OCI-LY7 (cell line): ENCODE data around the gene BICD1. TPM values are rescaled to one million over a fixed set of nuclear protein-coding genes. Genes with fewer than 3 reads are reported as not detected.

Experiments used
- BruUV-seq: library from RNA; stranded (reverse); fragments of 400-500 nt; replicated peaks from 2 replicates; lab custom pipeline; 2021; lab: Mats Ljungman, UMichigan
- CTCF ChIA-PET: fragments of 300-600 bp; sonication (Branson Sonifier 250); formaldehyde crosslinking; loops from one replicate; lab custom pipeline; 2022; ENCODE audit warnings: antibody characterized with exemption; ENCODE audit not compliant: unreplicated experiment; lab: Charles Lee
- POLR2A ChIA-PET: fragments of 300-600 bp; sonication (Branson Sonifier 250); formaldehyde crosslinking; loops from one replicate; lab custom pipeline; 2022; ENCODE audit warnings: antibody characterized with exemption; lab: Charles Lee
- DNase-seq: peaks from one replicate; pipeline ENCODE4 v3.0.0-alpha.2; 2015; ENCODE audit warnings: low spot score
- H2AFZ ChIP-seq: fragments of 200-600 bp; sonication (generic), shearing (Covaris generic); 2 replicates; pipeline ENCODE4 v1.6.1; 2014; ENCODE audit warnings: mild to moderate bottlenecking, antibody characterized with exemption, low read length, moderate library complexity
- H3K27ac ChIP-seq: fragments of 200-600 bp; sonication (generic); 2 replicates; pipeline ENCODE4 v1.5.1; 2014; ENCODE audit warnings: mixed run types, low read depth, mild to moderate bottlenecking, moderate library complexity, low read length, inconsistent platforms; ENCODE audit not compliant: poor library complexity, severe bottlenecking
- H3K36me3 ChIP-seq: fragments of 200-600 bp; sonication (generic); 2 replicates; pipeline ENCODE4 v1.6.1; 2014; ENCODE audit warnings: mild to moderate bottlenecking, antibody characterized with exemption, low read length, moderate library complexity, mixed read lengths; ENCODE audit not compliant: insufficient read depth
- H3K4me1 ChIP-seq: fragments of 200-600 bp; sonication (generic); 2 replicates; pipeline ENCODE4 v1.5.1; 2014; ENCODE audit warnings: mild to moderate bottlenecking, low read length; ENCODE audit not compliant: insufficient read depth, poor library complexity, severe bottlenecking
- H3K4me2 ChIP-seq: fragments of 200-600 bp; sonication (generic); 2 replicates; pipeline ENCODE4 v1.6.1; 2014; ENCODE audit warnings: mild to moderate bottlenecking, low read length
- H3K4me3 ChIP-seq: fragments of 200-600 bp; sonication (generic); 2 replicates; pipeline ENCODE4 v1.5.1; 2014; ENCODE audit warnings: mild to moderate bottlenecking, low read depth, low read length; ENCODE audit not compliant: poor library complexity, severe bottlenecking
- H3K79me2 ChIP-seq: fragments of 200-600 bp; sonication (generic); 2 replicates; pipeline ENCODE4 v1.6.1; 2016; ENCODE audit warnings: low read depth, mild to moderate bottlenecking, low read length, moderate library complexity, mixed read lengths; ENCODE audit not compliant: insufficient read depth
- H3K9me2 ChIP-seq: fragments of 200-600 bp; sonication (generic); 2 replicates; pipeline ENCODE4 v1.6.1; 2016; ENCODE audit warnings: mild to moderate bottlenecking, low read length, mixed read lengths; ENCODE audit not compliant: insufficient read depth
- H3K9me3 ChIP-seq: fragments of 200-600 bp; sonication (generic); 2 replicates; pipeline ENCODE4 v1.6.1; 2014; ENCODE audit warnings: mild to moderate bottlenecking, mixed run types, low read length, mixed read lengths
- H4K20me1 ChIP-seq: fragments of 200-600 bp; sonication (generic); 2 replicates; pipeline ENCODE4 v1.6.1; 2014; ENCODE audit warnings: mild to moderate bottlenecking, antibody characterized with exemption, low read length, moderate library complexity, mixed read lengths; ENCODE audit not compliant: insufficient read depth
- CTCF ChIP-seq: fragments of 200-600 bp; sonication (generic); conservative IDR thresholded peaks from 2 replicates; pipeline ENCODE4 v1.5.1; 2014; ENCODE audit warnings: mild to moderate bottlenecking, antibody characterized with exemption, low read length, moderate library complexity, mixed read lengths
- EZH2phosphoT487 ChIP-seq: fragments of 200-600 bp; sonication (generic); IDR thresholded peaks from 2 replicates; pipeline ENCODE4 v1.6.1; 2018; ENCODE audit warnings: low read depth, borderline replicate concordance, mild to moderate bottlenecking, mixed run types, antibody characterized with exemption, low read length, moderate library complexity, mixed read lengths
- intact Hi-C: fragments of 100-400 bp; cut with micrococcal nuclease; formaldehyde crosslinking; loops from one replicate; pipeline ENCODE4 v1.10.0; 2022; ENCODE audit not compliant: unreplicated experiment
- total RNA-seq, 2 experiments: library from RNA; depleted of rRNA in 1 of 2; stranded (reverse); fragments of >200 nt in 1 of 2; shearing (Covaris generic) in 1 of 2; gene quantifications; 2 replicates each; pipeline ENCODE4 v1.2.3, GENCODE V29; 2014 to 2022

The BICD1 gene
- total RNA-seq, 2 experiments from 2014 or later: 42.9 to 88.2 TPM

- H3K4me1 ChIP-seq: no peaks in the 10 kb centered on the region
- CTCF ChIA-PET: no interaction called here
- POLR2A ChIA-PET: interaction anchor here (0.7 kb wide), 1 partner anchor 104 kb away, joined by 4 read pairs; no protein-coding TSS in a partner anchor
- no peaks in the 10 kb centered on the region for H3K9me2 ChIP-seq
- BruUV-seq: no TSS peak
- no peak overlapping the region for H3K4me3 ChIP-seq
- no peak overlapping the region for H2AFZ ChIP-seq
- H3K27ac ChIP-seq: no peak overlapping the region
- intact Hi-C loops: no loop called here
- H3K79me2 ChIP-seq: peaks cover 7% of the 10 kb centered on the region; the same call in 1 of the 2 replicates
- peaks cover 58% of the 10 kb centered on the region for H3K36me3 ChIP-seq
- H3K9me3 ChIP-seq: peaks cover 32% of the 10 kb centered on the region
- DNase-seq: no peak
- H3K4me2 ChIP-seq: no peak overlapping the region
- no peak for TF ChIP-seq EZH2phosphoT487
- no peak for TF ChIP-seq CTCF
- no peaks in the 10 kb centered on the region for H4K20me1 ChIP-seq
Measured at GRCh38 chr12:32191445-32191844, 84.8 kb downstream of the BICD1 start.

GRCh38 chr12:32196250-32197198, 89.9 kb downstream of the BICD1 start:
- TF ChIP-seq EZH2phosphoT487 (no peak), CTCF (no peak)
- H3K4me2 ChIP-seq: no peak overlapping the region
- H3K9me3 ChIP-seq: peaks cover 48% of the 10 kb centered on the region
- no peaks in the 10 kb centered on the region for H3K4me1 ChIP-seq
- H3K36me3 ChIP-seq: peaks cover 55% of the 10 kb centered on the region
- no peaks in the 10 kb centered on the region for H3K9me2 ChIP-seq
- CTCF ChIA-PET: no interaction called here
- H3K27ac ChIP-seq: no peak overlapping the region
- no peak for DNase-seq
- BruUV-seq: no TSS peak
- H4K20me1 ChIP-seq: no peaks in the 10 kb centered on the region
- intact Hi-C loops: no loop called here
- POLR2A ChIA-PET: interaction anchor here (0.6 to 1.6 kb wide), 3 partner anchors 16 to 40 kb away, joined by 3 to 8 read pairs (median 4); no protein-coding TSS in a partner anchor
- no peak overlapping the region for H3K4me3 ChIP-seq
- peaks cover 5% of the 10 kb centered on the region; the same call in 1 of the 2 replicates for H3K79me2 ChIP-seq
- no peak overlapping the region for H2AFZ ChIP-seq

- Histone ChIP-seq H3K27ac (no peak overlapping the region), H3K9me3 (peaks cover 48% of the 10 kb centered on the region), H3K4me2 (no peak overlapping the region), H2AFZ (no peak overlapping the region), H3K4me3 (no peak overlapping the region), H4K20me1 (no peaks in the 10 kb centered on the region), H3K9me2 (no peaks in the 10 kb centered on the region), H3K79me2 (peaks cover 11% of the 10 kb centered on the region), H3K4me1 (no peaks in the 10 kb centered on the region), H3K36me3 (peaks cover 58% of the 10 kb centered on the region)
- TF ChIP-seq EZH2phosphoT487 (no peak), CTCF (no peak)
- POLR2A ChIA-PET: interaction anchor here (0.6 to 1.6 kb wide), 2 partner anchors 17 to 29 kb away, joined by 3 to 8 read pairs; no protein-coding TSS in a partner anchor
- intact Hi-C loops: no loop called here
- CTCF ChIA-PET: no interaction called here
- no peak for DNase-seq
- no TSS peak for BruUV-seq
Measured at GRCh38 chr12:32197421-32197820, 90.8 kb downstream of the BICD1 start.
